Fibroblast of mammary gland (primary cell): ENCODE data around the gene FIBIN.
"Not testable (repeated sequence)": the region's sequence is repeated elsewhere in the genome, so short reads cannot be mapped to it uniquely, and the experiment has no call there.

Experiments
- DNase-seq: peaks from one replicate; pipeline ENCODE4 v3.0.0-alpha.2; 2010; ENCODE audit warnings: low read depth
- H3K4me3 ChIP-seq: 2 replicates; pipeline ENCODE4 v1.5.1; 2011; ENCODE audit warnings: low read depth, mild to moderate bottlenecking, low read length, moderate library complexity; ENCODE audit not compliant: control insufficient read depth
- CTCF ChIP-seq: conservative IDR thresholded peaks from 2 replicates; pipeline ENCODE4 v1.5.1; 2011; ENCODE audit warnings: low read depth, low read length, inconsistent platforms; ENCODE audit not compliant: control insufficient read depth, insufficient read depth

Gene FIBIN

GRCh38 chr11:26992031-26992541 is 1.8 kb upstream of the FIBIN start:
- no peak overlapping the region for H3K4me3 ChIP-seq
- DNase-seq, result peak; percentile 95
- TF ChIP-seq CTCF, result no peak

GRCh38 chr11:26994631-26995095 is 751 bp downstream of the FIBIN start:
- DNase-seq, result no peak
- peak overlapping the region; percentile 72 for H3K4me3 ChIP-seq
- TF ChIP-seq CTCF, result no peak

GRCh38 chr11:26995701-26996460 is 2.0 kb downstream of the FIBIN start:
- no peak for DNase-seq
- TF ChIP-seq CTCF, result no peak
- peak overlapping the region; percentile 72 for H3K4me3 ChIP-seq

GRCh38 chr11:26997378-26997777 is 3.5 kb downstream of the FIBIN start:
- no peak for DNase-seq
- no peak overlapping the region for H3K4me3 ChIP-seq
- TF ChIP-seq CTCF, result no peak

- DNase-seq, H3K4me3 ChIP-seq: not testable (repeated sequence)
Observed at GRCh38 chr11:27001136-27001730, 7.3 kb downstream of the FIBIN start.

GRCh38 chr11:27002431-27002830 is 8.5 kb downstream of the FIBIN start:
- no peak for DNase-seq
- TF ChIP-seq CTCF, result no peak
- H3K4me3 ChIP-seq, result no peak overlapping the region

GRCh38 chr11:27002838-27003237 is 8.9 kb downstream of the FIBIN start:
- no peak overlapping the region for H3K4me3 ChIP-seq
- TF ChIP-seq CTCF, result no peak
- DNase-seq, result no peak
